Umbilical cord (tissue), 2 donors: ENCODE data around the gene RLIM. TPM values are rescaled to one million over a fixed set of nuclear protein-coding genes. Genes with fewer than 3 reads are reported as not detected.
A peak's percentile ranks its signal among the peaks of the same experiment; 100 is the strongest.

Experiments
- DNase-seq: peaks from one replicate; pipeline ENCODE4 v3.0.0-alpha.2; 2015; ENCODE audit warnings: low spot score
- total RNA-seq: library from RNA; depleted of rRNA; stranded (reverse); fragments of >200 nt; gene quantifications from one replicate; pipeline ENCODE4 v1.2.3, GENCODE V29; 2014; ENCODE audit warnings: low replicate concordance; ENCODE audit not compliant: insufficient read depth

RLIM gene
- total RNA-seq, 1 donor from 2014 or later: 47.4 TPM

- peak; percentile 94 for DNase-seq
These were observed 78.1 kb downstream of the RLIM start for GRCh38 chrX:74536152-74536831.

DNA sequence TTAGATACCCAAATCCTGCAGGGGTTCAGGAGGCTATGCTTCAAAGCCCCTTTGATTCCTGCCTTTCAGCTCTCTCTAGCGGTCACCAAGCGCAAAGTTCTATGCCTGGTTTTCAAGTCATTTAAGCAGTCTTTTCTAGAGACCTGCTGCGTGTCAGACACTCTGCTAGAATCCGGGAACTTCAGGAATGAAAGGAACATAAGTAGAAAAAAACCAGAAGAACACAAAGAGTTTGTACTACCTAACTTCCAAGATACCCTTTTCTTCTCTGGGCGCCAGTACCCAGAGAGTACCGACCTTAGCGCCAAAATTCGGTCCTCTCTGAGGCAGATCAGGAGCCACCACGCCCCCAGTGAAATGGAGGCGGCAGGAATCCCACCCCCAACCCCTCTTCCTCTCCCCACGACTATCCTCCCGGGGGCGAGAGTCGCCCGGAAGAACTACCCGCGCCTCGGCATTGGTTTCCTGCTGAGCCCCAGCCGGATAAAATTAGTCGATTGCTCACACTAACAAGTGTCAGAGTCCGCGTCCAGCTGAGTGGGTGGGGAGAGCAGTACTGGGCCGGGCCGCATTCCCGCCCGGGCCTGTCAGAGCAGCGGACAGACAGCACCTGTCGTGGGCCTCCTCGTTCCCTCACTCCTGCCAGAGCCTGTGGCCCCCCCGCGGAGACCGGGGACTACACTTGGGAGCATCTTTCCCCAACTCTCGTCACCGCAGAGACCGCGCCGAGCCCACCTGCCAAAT lies 78.8 kb downstream of the RLIM start:
- DNase-seq: peak; percentile 82

Other genes starting within 250 kb of the RLIM start
- 6.3 TPM for gene SLC16A2, start 193.1 kb downstream of the RLIM start, total RNA-seq